ENCODE data around the gene IL1F10. TPM values are rescaled to one million over a fixed set of nuclear protein-coding genes. Genes with fewer than 3 reads are reported as not detected.
"Not testable (repeated sequence)": the region's sequence is repeated elsewhere in the genome, so short reads cannot be mapped to it uniquely, and the experiment has no call there.

Gene IL1F10
- total RNA-seq, 1 donor from 2014 or later = not detected

- Histone ChIP-seq H3K4me2 (ENCODE audit: low read length) (no peak overlapping the region), H3K9me3 (ENCODE audit: insufficient read depth, low read depth, low read length) (peaks cover 2% of the 10 kb centered on the region), H3K9ac (ENCODE audit: low read length) (no peak overlapping the region), H4K20me1 (ENCODE audit: insufficient read depth, low read length) (no peaks in the 10 kb centered on the region), H3K79me2 (ENCODE audit: insufficient read depth, low read length) (no peaks in the 10 kb centered on the region), H2AFZ (ENCODE audit: low read depth, low read length) (no peak overlapping the region), H3K4me1 (ENCODE audit: insufficient read depth, low read length) (no peaks in the 10 kb centered on the region), H3K27me3 (ENCODE audit: insufficient read depth, low read length) (peaks cover 29% of the 10 kb centered on the region), H3K4me3 (ENCODE audit: insufficient read depth, low read depth, low read length) (no peak overlapping the region), H3K36me3 (ENCODE audit: insufficient read depth, low read length) (no peaks in the 10 kb centered on the region), H3K27ac (ENCODE audit: low read depth, low read length) (no peak overlapping the region)
- Mint-ChIP-seq H3K4me1 (ENCODE audit: low read depth, unreplicated experiment) (no peaks in the 10 kb centered on the region), H3K27ac (ENCODE audit: unreplicated experiment) (no peak overlapping the region), H3K9me3 (ENCODE audit: unreplicated experiment) (peaks cover 3% of the 10 kb centered on the region), H3K36me3 (ENCODE audit: low read depth, unreplicated experiment) (no peaks in the 10 kb centered on the region), H3K27me3 (ENCODE audit: low read depth, unreplicated experiment) (peaks cover 7% of the 10 kb centered on the region), H3K4me3 (ENCODE audit: unreplicated experiment) (no peak overlapping the region)
- FAIRE-seq (no peak), DNase-seq (ENCODE audit: low read depth) (no peak)
- TF ChIP-seq EZH2 (IDR thresholded peaks at IDR 0.05; ENCODE audit: insufficient read depth, low read length) (no peak), CTCF (IDR thresholded peaks at IDR 0.05; ENCODE audit: insufficient read depth, low read depth, low read length) (no peak)
Measured at GRCh38 chr2:113092864-113093612, 25.3 kb downstream of the IL1F10 start.

GRCh38 chr2:113093613-113093977 is 25.8 kb downstream of the IL1F10 start:
- Histone ChIP-seq H2AFZ (ENCODE audit: low read depth, low read length) (no peak overlapping the region), H3K9me3 (ENCODE audit: insufficient read depth, low read depth, low read length) (peaks cover 2% of the 10 kb centered on the region), H3K9ac (ENCODE audit: low read length) (no peak overlapping the region), H3K4me3 (ENCODE audit: insufficient read depth, low read depth, low read length) (no peak overlapping the region), H3K79me2 (ENCODE audit: insufficient read depth, low read length) (no peaks in the 10 kb centered on the region), H3K4me1 (ENCODE audit: insufficient read depth, low read length) (no peaks in the 10 kb centered on the region), H3K27me3 (ENCODE audit: insufficient read depth, low read length) (peaks cover 29% of the 10 kb centered on the region), H3K36me3 (ENCODE audit: insufficient read depth, low read length) (no peaks in the 10 kb centered on the region), H3K4me2 (ENCODE audit: low read length) (no peak overlapping the region), H3K27ac (ENCODE audit: low read depth, low read length) (no peak overlapping the region), H4K20me1 (ENCODE audit: insufficient read depth, low read length) (no peaks in the 10 kb centered on the region)
- Mint-ChIP-seq H3K4me1 (ENCODE audit: low read depth, unreplicated experiment) (no peaks in the 10 kb centered on the region), H3K27ac (ENCODE audit: unreplicated experiment) (no peak overlapping the region), H3K36me3 (ENCODE audit: low read depth, unreplicated experiment) (no peaks in the 10 kb centered on the region), H3K27me3 (ENCODE audit: low read depth, unreplicated experiment) (peaks cover 7% of the 10 kb centered on the region), H3K9me3 (ENCODE audit: unreplicated experiment) (peaks cover 3% of the 10 kb centered on the region), H3K4me3 (ENCODE audit: unreplicated experiment) (no peak overlapping the region)
- FAIRE-seq (no peak), DNase-seq (ENCODE audit: low read depth) (no peak)
- TF ChIP-seq CTCF (IDR thresholded peaks at IDR 0.05; ENCODE audit: insufficient read depth, low read depth, low read length) = no peak
- TF ChIP-seq EZH2 (IDR thresholded peaks at IDR 0.05; ENCODE audit: insufficient read depth, low read length) = no peak

- not testable (repeated sequence) for H3K36me3 Mint-ChIP-seq (ENCODE audit: low read depth, unreplicated experiment); H3K9me3 Mint-ChIP-seq (ENCODE audit: unreplicated experiment); H4K20me1 ChIP-seq (ENCODE audit: insufficient read depth, low read length); H3K36me3 ChIP-seq (ENCODE audit: insufficient read depth, low read length); H3K9me3 ChIP-seq (ENCODE audit: insufficient read depth, low read depth, low read length); H3K4me2 ChIP-seq (ENCODE audit: low read length); H2AFZ ChIP-seq (ENCODE audit: low read depth, low read length); H3K27ac ChIP-seq (ENCODE audit: low read depth, low read length); H3K4me1 Mint-ChIP-seq (ENCODE audit: low read depth, unreplicated experiment); H3K27me3 Mint-ChIP-seq (ENCODE audit: low read depth, unreplicated experiment); H3K27ac Mint-ChIP-seq (ENCODE audit: unreplicated experiment); DNase-seq (ENCODE audit: low read depth); H3K79me2 ChIP-seq (ENCODE audit: insufficient read depth, low read length); H3K4me3 Mint-ChIP-seq (ENCODE audit: unreplicated experiment); H3K4me3 ChIP-seq (ENCODE audit: insufficient read depth, low read depth, low read length); FAIRE-seq; H3K4me1 ChIP-seq (ENCODE audit: insufficient read depth, low read length); H3K9ac ChIP-seq (ENCODE audit: low read length)
- peaks cover 14% of the 10 kb centered on the region for H3K27me3 ChIP-seq (ENCODE audit: insufficient read depth, low read length)
Measured at GRCh38 chr2:113096306-113096705, 28.5 kb downstream of the IL1F10 start.

GRCh38 chr2:113096842-113097618 is 29.3 kb downstream of the IL1F10 start:
- not testable (repeated sequence) for H3K27me3 Mint-ChIP-seq (ENCODE audit: low read depth, unreplicated experiment); H3K27ac Mint-ChIP-seq (ENCODE audit: unreplicated experiment); H3K4me2 ChIP-seq (ENCODE audit: low read length); H2AFZ ChIP-seq (ENCODE audit: low read depth, low read length); DNase-seq (ENCODE audit: low read depth); H3K27ac ChIP-seq (ENCODE audit: low read depth, low read length); H3K36me3 Mint-ChIP-seq (ENCODE audit: low read depth, unreplicated experiment); H3K9me3 Mint-ChIP-seq (ENCODE audit: unreplicated experiment); H3K27me3 ChIP-seq (ENCODE audit: insufficient read depth, low read length); H3K4me1 Mint-ChIP-seq (ENCODE audit: low read depth, unreplicated experiment); H3K36me3 ChIP-seq (ENCODE audit: insufficient read depth, low read length); H4K20me1 ChIP-seq (ENCODE audit: insufficient read depth, low read length); H3K4me3 ChIP-seq (ENCODE audit: insufficient read depth, low read depth, low read length); H3K79me2 ChIP-seq (ENCODE audit: insufficient read depth, low read length); FAIRE-seq; H3K9ac ChIP-seq (ENCODE audit: low read length); H3K4me3 Mint-ChIP-seq (ENCODE audit: unreplicated experiment); H3K9me3 ChIP-seq (ENCODE audit: insufficient read depth, low read depth, low read length); H3K4me1 ChIP-seq (ENCODE audit: insufficient read depth, low read length)
